OCI-LY7 (cell line): ENCODE data around the gene PTGDR.

Experiments used
- EZH2phosphoT487 ChIP-seq: fragments of 200-600 bp; sonication (generic); IDR thresholded peaks from 2 replicates; pipeline ENCODE4 v1.6.1; 2018; ENCODE audit warnings: low read depth, borderline replicate concordance, mild to moderate bottlenecking, mixed run types, antibody characterized with exemption, low read length, moderate library complexity, mixed read lengths
- TF ChIP-seq, protein P1 (sequence below): fragments of 200-600 bp; sonication (generic); conservative IDR thresholded peaks from 2 replicates; pipeline ENCODE4 v1.5.1; 2014; ENCODE audit warnings: mild to moderate bottlenecking, antibody characterized with exemption, low read length, moderate library complexity, mixed read lengths

- TF ChIP-seq, protein P1, sequence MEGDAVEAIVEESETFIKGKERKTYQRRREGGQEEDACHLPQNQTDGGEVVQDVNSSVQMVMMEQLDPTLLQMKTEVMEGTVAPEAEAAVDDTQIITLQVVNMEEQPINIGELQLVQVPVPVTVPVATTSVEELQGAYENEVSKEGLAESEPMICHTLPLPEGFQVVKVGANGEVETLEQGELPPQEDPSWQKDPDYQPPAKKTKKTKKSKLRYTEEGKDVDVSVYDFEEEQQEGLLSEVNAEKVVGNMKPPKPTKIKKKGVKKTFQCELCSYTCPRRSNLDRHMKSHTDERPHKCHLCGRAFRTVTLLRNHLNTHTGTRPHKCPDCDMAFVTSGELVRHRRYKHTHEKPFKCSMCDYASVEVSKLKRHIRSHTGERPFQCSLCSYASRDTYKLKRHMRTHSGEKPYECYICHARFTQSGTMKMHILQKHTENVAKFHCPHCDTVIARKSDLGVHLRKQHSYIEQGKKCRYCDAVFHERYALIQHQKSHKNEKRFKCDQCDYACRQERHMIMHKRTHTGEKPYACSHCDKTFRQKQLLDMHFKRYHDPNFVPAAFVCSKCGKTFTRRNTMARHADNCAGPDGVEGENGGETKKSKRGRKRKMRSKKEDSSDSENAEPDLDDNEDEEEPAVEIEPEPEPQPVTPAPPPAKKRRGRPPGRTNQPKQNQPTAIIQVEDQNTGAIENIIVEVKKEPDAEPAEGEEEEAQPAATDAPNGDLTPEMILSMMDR: no peak
- no peak for TF ChIP-seq EZH2phosphoT487
These were observed 13.4 kb upstream of the PTGDR start for GRCh38 chr14:52254086-52254485.
